H1 (cell line): ENCODE measurements around the gene BCLAF3. TPM values are rescaled to one million over a fixed set of nuclear protein-coding genes. Genes with fewer than 3 reads are reported as not detected.

ENCODE experiments used
- CTCF ChIA-PET: fragments of 300-600 bp; sonication (Branson Sonifier 250); formaldehyde crosslinking; loops from one replicate; lab custom pipeline; 2021; ENCODE audit not compliant: partially characterized antibody; lab: Charles Lee
- POLR2A ChIA-PET: fragments of 300-600 bp; sonication (Branson Sonifier 250); formaldehyde crosslinking; loops from one replicate; lab custom pipeline; 2021; ENCODE audit warnings: inconsistent platforms; ENCODE audit not compliant: partially characterized antibody; lab: Charles Lee
- DNase-seq, 2 experiments: peaks; one replicate each; pipeline versions ENCODE4 v3.0.0 to v3.0.0-alpha.2; 2010 to 2022; ENCODE audit warnings: low spot score in 2 of 2, low read depth in 1 of 2, mixed read lengths in 1 of 2
- FAIRE-seq: peaks from 2 replicates; lab custom pipeline; 2011; peaks lifted over from hg19 to GRCh38; lab: Jason Lieb, UNC
- H2AFZ ChIP-seq: 2 replicates; pipeline ENCODE4 v1.8.1; 2012; ENCODE audit warnings: low read length, inconsistent platforms
- H2AK5ac ChIP-seq: 2 replicates; pipeline ENCODE4 v1.6.1; 2013; ENCODE audit warnings: low read depth, low read length
- H2BK120ac ChIP-seq: replicated peaks from 2 replicates; pipeline ENCODE3; 2013; ENCODE audit warnings: low read depth, low read length, inconsistent platforms
- H2BK12ac ChIP-seq: 2 replicates; pipeline ENCODE4 v1.6.1; 2013; ENCODE audit warnings: low read depth, low read length
- H2BK15ac ChIP-seq: 2 replicates; pipeline ENCODE4 v1.6.1; 2013; ENCODE audit warnings: low read length
- H2BK20ac ChIP-seq: 2 replicates; pipeline ENCODE4 v1.6.1; 2013; ENCODE audit warnings: low read length
- H2BK5ac ChIP-seq: 2 replicates; pipeline ENCODE4 v1.6.1; 2013; ENCODE audit warnings: low read depth, low read length
- H3K14ac ChIP-seq: 2 replicates; pipeline ENCODE4 v1.6.1; 2013; ENCODE audit warnings: inconsistent platforms; ENCODE audit not compliant: insufficient read length
- H3K18ac ChIP-seq: 2 replicates; pipeline ENCODE4 v1.6.1; 2013; ENCODE audit warnings: low read length; ENCODE audit errors: extremely low read depth
- H3K23ac ChIP-seq: 2 replicates; pipeline ENCODE4 v1.6.1; 2013; ENCODE audit warnings: inconsistent platforms; ENCODE audit not compliant: insufficient read length
- H3K23me2 ChIP-seq: 2 replicates; pipeline ENCODE4 v1.6.1; 2013; ENCODE audit warnings: low read depth, low read length
- H3K27ac ChIP-seq: 2 replicates; pipeline ENCODE4 v1.6.1; 2011; ENCODE audit warnings: low read depth, low read length, inconsistent platforms
- H3K27me3 ChIP-seq, 4 experiments: replicated peaks in 1 of 4; 1 replicate in 1 of 4; 2 replicates in 3 of 4; pipeline versions ENCODE4 v1.6.1 to v1.8.1; 2011 to 2013; ENCODE audit warnings: low read length in 3 of 4, mild to moderate bottlenecking in 3 of 4, inconsistent platforms in 2 of 4, mixed read lengths in 2 of 4, moderate library complexity in 1 of 4; ENCODE audit not compliant: control insufficient read depth in 3 of 4, insufficient read depth in 3 of 4; ENCODE audit errors: extremely low read depth in 1 of 4
- H3K36me3 ChIP-seq, 4 experiments: 2 replicates each; pipeline versions ENCODE4 v1.6.1 to v1.8.1; 2011 to 2013; ENCODE audit warnings: mild to moderate bottlenecking in 4 of 4, low read length in 3 of 4, moderate library complexity in 2 of 4, control low read depth in 1 of 4, inconsistent platforms in 1 of 4; ENCODE audit not compliant: insufficient read depth in 4 of 4, control insufficient read depth in 2 of 4
- H3K4ac ChIP-seq: replicated peaks from 2 replicates; pipeline ENCODE3; 2013; ENCODE audit warnings: low read length, low read depth, mixed read lengths, inconsistent platforms; ENCODE audit not compliant: insufficient read length
- H3K4me1 ChIP-seq, 4 experiments: replicated peaks in 1 of 4; 1 replicate in 1 of 4; 2 replicates in 3 of 4; pipeline versions ENCODE4 v1.6.1 to v1.8.1; 2011 to 2013; ENCODE audit warnings: low read length in 3 of 4, inconsistent platforms in 2 of 4, mixed read lengths in 1 of 4; ENCODE audit not compliant: insufficient read depth in 4 of 4, control insufficient read depth in 3 of 4
- H3K4me2 ChIP-seq, 2 experiments: 2 replicates each; pipeline versions ENCODE4 v1.6.1 to v1.8.1; 2011 to 2013; ENCODE audit warnings: low read depth in 2 of 2, low read length in 2 of 2, control low read depth in 1 of 2, inconsistent platforms in 1 of 2, mild to moderate bottlenecking in 1 of 2; ENCODE audit not compliant: insufficient read depth in 1 of 2
- H3K4me3 ChIP-seq, 4 experiments: fragments of 200-600, 300-600 bp in 1 of 4; sonication (generic), shearing (Covaris generic), sonication (Bioruptor Twin) in 1 of 4; 2 replicates each; pipeline versions ENCODE4 v1.5.1 to v1.8.1; 2011 to 2016; ENCODE audit warnings: low read length in 4 of 4, low read depth in 3 of 4, control low read depth in 2 of 4, inconsistent platforms in 2 of 4, mild to moderate bottlenecking in 2 of 4, mixed read lengths in 1 of 4, moderate library complexity in 1 of 4; ENCODE audit not compliant: insufficient read depth in 2 of 4; ENCODE audit errors: extremely low read depth in 1 of 4
- H3K56ac ChIP-seq: replicated peaks from 2 replicates; pipeline ENCODE3; 2013; ENCODE audit warnings: low read depth, mild to moderate bottlenecking, mixed read lengths, low read length, inconsistent platforms; ENCODE audit not compliant: insufficient read length
- H3K79me1 ChIP-seq: 2 replicates; pipeline ENCODE4 v1.6.1; 2013; ENCODE audit warnings: low read depth, low read length, control low read depth
- H3K79me2 ChIP-seq, 2 experiments: 2 replicates each; pipeline versions ENCODE4 v1.6.1 to v1.8.1; 2012 to 2013; ENCODE audit warnings: low read length in 2 of 2, mild to moderate bottlenecking in 2 of 2, inconsistent platforms in 1 of 2; ENCODE audit not compliant: insufficient read depth in 2 of 2, control insufficient read depth in 1 of 2
- H3K9ac ChIP-seq, 4 experiments: replicated peaks in 1 of 4; 1 replicate in 1 of 4; 2 replicates in 3 of 4; pipeline versions ENCODE4 v1.6.1 to v1.8.1; 2011 to 2013; ENCODE audit warnings: low read depth in 3 of 4, low read length in 3 of 4, control low read depth in 2 of 4, mild to moderate bottlenecking in 2 of 4, moderate library complexity in 2 of 4, inconsistent platforms in 1 of 4; ENCODE audit errors: extremely low read depth in 1 of 4
- H3K9me3 ChIP-seq, 2 experiments: 2 replicates each; pipeline versions ENCODE4 v1.6.1 to v1.8.1; 2012 to 2013; ENCODE audit warnings: mild to moderate bottlenecking in 2 of 2, moderate library complexity in 2 of 2, control low read depth in 1 of 2, inconsistent platforms in 1 of 2, low read depth in 1 of 2, low read length in 1 of 2, mixed read lengths in 1 of 2; ENCODE audit not compliant: insufficient read depth in 2 of 2
- H4K20me1 ChIP-seq, 2 experiments: replicated peaks in 1 of 2; 2 replicates each; pipeline versions ENCODE3 to v1.8.1; 2011 to 2013; ENCODE audit warnings: inconsistent platforms in 2 of 2, low read length in 2 of 2, mild to moderate bottlenecking in 1 of 2; ENCODE audit not compliant: insufficient read depth in 2 of 2, control insufficient read depth in 1 of 2
- H4K5ac ChIP-seq: 2 replicates; pipeline ENCODE4 v1.6.1; 2013; ENCODE audit warnings: low read length, low read depth, mixed read lengths, inconsistent platforms; ENCODE audit not compliant: insufficient read length
- H4K8ac ChIP-seq: 2 replicates; pipeline ENCODE4 v1.8.0; 2013; ENCODE audit warnings: mild to moderate bottlenecking, moderate library complexity, low read length, inconsistent platforms; ENCODE audit not compliant: insufficient read depth; ENCODE audit errors: extremely low read depth
- H4K91ac ChIP-seq: replicated peaks from 2 replicates; pipeline ENCODE3; 2013; ENCODE audit warnings: low read length, mixed read lengths, inconsistent platforms; ENCODE audit not compliant: insufficient read length
- CTCF ChIP-seq, 3 experiments: IDR thresholded peaks; 1 replicate in 2 of 3; 2 replicates in 1 of 3; pipeline versions ENCODE4 v1.5.1 to v1.6.1; 2011; ENCODE audit warnings: low read length in 3 of 3, mild to moderate bottlenecking in 3 of 3, inconsistent platforms in 2 of 3, low read depth in 1 of 3, moderate library complexity in 1 of 3; ENCODE audit not compliant: insufficient read depth in 1 of 3; ENCODE audit errors: control extremely low read depth in 1 of 3
- RAD21 ChIP-seq, 2 experiments: IDR thresholded peaks in 1 of 2; conservative IDR thresholded peaks in 1 of 2; 2 replicates each; pipeline ENCODE4 v1.6.1; 2011; ENCODE audit warnings: low read depth in 2 of 2, low read length in 2 of 2, improper control_type of control experiment in 1 of 2, inconsistent platforms in 1 of 2, mild to moderate bottlenecking in 1 of 2, moderate library complexity in 1 of 2
- RNF2 ChIP-seq: fragments of 200-900, 300-1000 bp; sonication (generic); IDR thresholded peaks from 2 replicates; pipeline ENCODE4 v1.7.1; 2016; ENCODE audit warnings: borderline replicate concordance, low read depth, mild to moderate bottlenecking, antibody characterized with exemption, low read length; ENCODE audit not compliant: poor library complexity, severe bottlenecking; ENCODE audit errors: missing control alignments
- SUZ12 ChIP-seq: fragments of 200-600 bp; sonication (generic); IDR thresholded peaks from 2 replicates; pipeline ENCODE4 v1.6.1; 2012; ENCODE audit warnings: mild to moderate bottlenecking, inconsistent platforms, low read length, moderate library complexity, mixed read lengths
- WGBS, 2 experiments: shearing (Covaris generic) in 1 of 2; methylation state at CpG; one replicate each; pipeline versions ENCODE4 v1.1.6 to v1.1.7; 2013 to 2015; ENCODE audit warnings: low lambda C conversion rate in 2 of 2, mixed read lengths in 2 of 2, inconsistent platforms in 1 of 2, low coverage in 1 of 2, missing lambda C conversion rate in 1 of 2; ENCODE audit not compliant: insufficient replicate concordance in 2 of 2, insufficient coverage in 1 of 2, insufficient read length in 1 of 2; ENCODE audit errors: extremely low coverage in 1 of 2, missing lambda C conversion rate in 1 of 2; 5-methylcytosine and 5-hydroxymethylcytosine counted together
- polyA plus RNA-seq, 7 experiments: library from polyadenylated mRNA; depleted of rRNA in 3 of 7; stranded (reverse) in 5 of 7; unstranded in 2 of 7; fragments of >200 nt in 5 of 7; fragments of 200-250 nt in 2 of 7; gene quantifications; 1 replicate in 5 of 7; 2 replicates in 1 of 7; 4 replicates in 1 of 7; pipeline versions ENCODE4 v1.2.1 to v1.2.3, GENCODE V29; 2011 to 2013; ENCODE audit warnings: missing spikeins in 2 of 7, mixed read lengths in 2 of 7
- total RNA-seq: library from RNA; stranded (reverse); fragmentation: NEBNext Ultra II Directional; extraction: Animal tissue kit (Norgen Biotek cat#: 25700); gene quantifications from 2 replicates; pipeline ENCODE4 v1.2.1, GENCODE V29; 2021

Gene BCLAF3
- total and polyA plus RNA-seq, 2 of the 8 experiments (the other 6 are each of a cell fraction or from before 2014, with no cell fraction given) = 1.3 to 9.0 TPM

GRCh38 chrX:20001588-20001987, 10.7 kb upstream of the BCLAF3 start:
- Histone ChIP-seq H3K23me2 (no peaks in the 10 kb centered on the region), H4K20me1 (no peaks in the 10 kb centered on the region), H3K4me1 (peaks cover 0 to 3% (median 0%) of the 10 kb centered on the region in 4 experiments; a peak in 2 of 7 replicates), H3K14ac (no peak overlapping the region), H2BK120ac (no peak overlapping the region), H4K5ac (no peak overlapping the region), H3K9ac (no peak overlapping the region), H2BK20ac (no peak overlapping the region), H3K18ac (no peak overlapping the region), H2AFZ (no peak overlapping the region), H3K4me3 (no peak overlapping the region), H4K91ac (no peak overlapping the region), H3K9me3 (no peaks in the 10 kb centered on the region), H2BK5ac (no peak overlapping the region), H2BK15ac (no peak overlapping the region), H2AK5ac (no peak overlapping the region), H2BK12ac (no peak overlapping the region), H3K27me3 (no peaks in the 10 kb centered on the region), H3K79me1 (no peaks in the 10 kb centered on the region), H3K56ac (no peak overlapping the region), H4K8ac (no peak overlapping the region), H3K4me2 (no peak overlapping the region; a peak in 1 of 4 replicates), H3K27ac (no peak overlapping the region), H3K23ac (no peak overlapping the region), H3K36me3 (no peaks in the 10 kb centered on the region), H3K4ac (no peak overlapping the region), H3K79me2 (no peaks in the 10 kb centered on the region)
- POLR2A ChIA-PET = no interaction called here
- no peak for TF ChIP-seq SUZ12
- TF ChIP-seq CTCF (IDR thresholded peaks at IDR 0.05; ENCODE audit: control extremely low read depth in 1 of 3, insufficient read depth in 1 of 3, low read depth in 1 of 3, low read length in 3 of 3) = peak; percentile 4 to 28 (median 6); a peak in 3 of 4 replicates
- peak; percentile 38 to 51; a peak in 3 of 4 replicates for TF ChIP-seq RAD21 (IDR thresholded peaks at IDR 0.05 in 1 of 2, conservative IDR thresholded peaks at IDR 0.05 in 1 of 2; ENCODE audit: low read depth in 2 of 2, low read length in 2 of 2)
- no peak for TF ChIP-seq RNF2
- WGBS, 2 experiments = 85% methylated on average over 3 of the region's 4 CpGs; no CpG with 5 or more reads in 1 of the 2 experiments
- DNase-seq (no peak), FAIRE-seq (no peak)
- CTCF ChIA-PET = interaction anchor here (0.7 to 2.1 kb wide), 4 partner anchors 8 to 55 kb away, joined by 3 to 7 read pairs (median 4); partner anchors contain the start of gene BCLAF3
